HG02938 (cell line): ENCODE results near the gene IFT22.
"Not testable (repeated sequence)": the region's sequence is repeated elsewhere in the genome, so short reads cannot be mapped to it uniquely, and the experiment has no call there.

Experiments used
- ATAC-seq: cut with Tn5 transposase; IDR thresholded peaks from one replicate; pipeline ENCODE4 v1.9.1; 2021; ENCODE audit warnings: mild to moderate bottlenecking, moderate library complexity; ENCODE audit not compliant: unreplicated experiment

The IFT22 gene

DNA sequence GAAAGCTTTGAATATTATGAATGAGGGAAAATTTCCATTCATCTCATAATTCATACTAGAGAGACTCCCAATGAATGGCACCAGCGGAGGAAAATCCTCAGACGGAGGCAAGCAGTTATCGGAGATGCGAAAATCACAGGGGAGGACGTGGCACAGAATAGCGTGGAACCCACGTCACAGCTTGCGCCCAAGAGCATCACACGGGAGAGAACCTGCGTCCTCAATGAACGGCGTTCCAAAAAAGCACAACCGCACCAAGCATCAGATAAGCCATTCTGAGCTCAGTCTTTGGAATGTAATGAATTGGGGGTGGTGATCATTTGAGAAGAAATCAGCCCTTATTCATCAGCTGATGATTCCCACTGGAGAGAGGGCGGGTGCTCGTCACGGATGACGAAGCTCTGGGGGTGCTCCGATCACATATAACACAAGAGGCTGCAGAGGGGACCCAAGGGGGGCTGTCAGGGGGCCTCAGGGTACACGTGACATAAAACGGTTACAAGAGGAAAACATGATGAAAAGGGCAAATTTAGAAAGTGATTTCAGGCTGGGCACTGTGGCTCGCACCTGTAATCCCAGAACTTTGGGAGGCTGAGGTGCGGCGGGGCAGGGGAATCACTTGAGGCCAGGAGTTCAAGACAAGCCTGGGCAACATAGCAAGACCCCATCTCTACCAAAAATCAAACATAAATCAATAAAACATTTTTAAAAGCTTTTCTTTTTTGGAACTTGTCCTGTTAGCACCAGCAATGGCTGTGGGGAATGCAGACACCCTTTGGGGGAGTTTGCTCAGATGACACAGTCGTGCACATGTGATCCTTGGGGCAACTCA, 42.9 kb downstream of the IFT22 start:
- no peak for ATAC-seq

- no peak for ATAC-seq
Observed at GRCh38 chr7:101277155-101277554, 44.5 kb downstream of the IFT22 start.

DNA sequence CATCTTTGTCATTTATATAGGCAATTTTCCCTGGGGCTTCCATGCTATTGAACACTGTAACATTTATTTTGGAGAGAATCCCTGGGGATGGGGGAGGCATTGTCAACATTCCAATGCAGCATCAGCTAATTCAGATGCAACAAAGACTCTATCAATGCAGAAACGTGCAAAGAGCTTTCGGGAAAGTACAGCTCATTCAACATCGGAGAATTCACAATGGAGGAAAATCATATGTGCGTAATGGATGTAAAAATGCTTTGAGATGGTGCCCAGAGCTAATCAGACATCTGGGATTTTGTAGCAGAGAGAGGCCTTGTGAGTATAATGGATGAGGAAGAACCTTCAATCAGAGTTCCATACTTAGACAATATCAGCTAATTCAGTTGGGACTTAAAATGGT, 48.4 kb downstream of the IFT22 start:
- ATAC-seq, result no peak

GRCh38 chr7:101271021-101271420, 50.6 kb downstream of the IFT22 start:
- ATAC-seq, result no peak

- no peak for ATAC-seq
Observed at GRCh38 chr7:101269664-101270063, 51.9 kb downstream of the IFT22 start.

- no peak for ATAC-seq
Observed at GRCh38 chr7:101265622-101266516, 55.7 kb downstream of the IFT22 start.

- ATAC-seq, result not testable (repeated sequence)
Observed at GRCh38 chr7:101264102-101264706, 57.4 kb downstream of the IFT22 start.
